Aorta (tissue), 5 donors: Measurements from ENCODE around the gene NWD2. TPM values are rescaled to one million over a fixed set of nuclear protein-coding genes. Genes with fewer than 3 reads are reported as not detected.

Experiments
- ATAC-seq: fragments of 200-7000 bp; cut with Tn5 transposase; one replicate; pipeline ENCODE4 v1.9.1; 2022; ENCODE audit warnings: moderate library complexity; ENCODE audit not compliant: low FRiP score
- DNase-seq, 2 donors: peaks; one replicate each; pipeline ENCODE4 v3.0.0-alpha.2; 2020
- H3K27ac ChIP-seq, 2 donors: one replicate each; pipeline ENCODE4 v1.5.1; 2013; ENCODE audit warnings: low read length in 2 of 2, mild to moderate bottlenecking in 2 of 2, moderate library complexity in 2 of 2, control low read depth in 1 of 2, inconsistent platforms in 1 of 2, low read depth in 1 of 2
- H3K27me3 ChIP-seq, 2 donors: one replicate each; pipeline ENCODE4 v1.6.1; 2013; ENCODE audit warnings: control low read depth in 1 of 2, low read length in 1 of 2, mild to moderate bottlenecking in 1 of 2, moderate library complexity in 1 of 2; ENCODE audit not compliant: insufficient read depth in 2 of 2, control insufficient read depth in 1 of 2
- H3K36me3 ChIP-seq, 2 donors: one replicate each; pipeline ENCODE4 v1.6.1; 2013; ENCODE audit warnings: control low read depth in 1 of 2, low read length in 1 of 2, mild to moderate bottlenecking in 1 of 2; ENCODE audit not compliant: insufficient read depth in 2 of 2, control insufficient read depth in 1 of 2
- H3K4me1 ChIP-seq, 2 donors: one replicate each; pipeline ENCODE4 v1.6.1; 2013; ENCODE audit warnings: low read length in 2 of 2, control low read depth in 1 of 2, mild to moderate bottlenecking in 1 of 2, moderate library complexity in 1 of 2; ENCODE audit not compliant: insufficient read depth in 2 of 2, control insufficient read depth in 1 of 2
- H3K4me3 ChIP-seq, 2 donors: one replicate each; pipeline ENCODE4 v1.5.1; 2013; ENCODE audit warnings: low read length in 2 of 2, control low read depth in 1 of 2, mild to moderate bottlenecking in 1 of 2
- H3K9me3 ChIP-seq: one replicate; pipeline ENCODE4 v1.6.1; 2013; ENCODE audit warnings: mild to moderate bottlenecking, low read length; ENCODE audit not compliant: control insufficient read depth
- WGBS, 2 donors: extraction: QIAGEN DNeasy Blood & Tissue Kit; methylation state at CpG; one replicate each; pipeline ENCODE4 v1.1.7; 2013; 5-methylcytosine and 5-hydroxymethylcytosine counted together
- intact Hi-C, 2 donors: fragments of 100-400 bp; cut with DNase I; formaldehyde crosslinking; loops; one replicate each; pipeline versions ENCODE4 v1.14.2 to v1.15.0; 2022
- polyA plus RNA-seq, 2 donors: library from polyadenylated mRNA; stranded (reverse); fragments of 200-250 nt; gene quantifications; one replicate each; pipeline ENCODE4 v1.2.3, GENCODE V29; 2013
- total RNA-seq, 2 donors: library from RNA; stranded (reverse); fragmentation: NEBNext Ultra II Directional; extraction: Animal tissue kit (Norgen Biotek cat#: 25700); gene quantifications; one replicate each; pipeline ENCODE4 v1.2.1, GENCODE V29; 2021
- donor health status: healthy with polysubstance abuse.
- donor health status: Bipolar disorder and iron deficiency.
- donor health status: DM: no; HTN: no; CAD: no.
- donor health status: DM: no; HTN: no; CAD: no.
- donor health status: DM: yes; HTN: yes; CAD: no.

The NWD2 gene
- total and polyA plus RNA-seq, 4 donors: 0.13 TPM; not detected in 3

GRCh38 chr4:37258221-37258620 is 13.7 kb downstream of the NWD2 start:
- Histone ChIP-seq H3K9me3 (no peaks in the 10 kb centered on the region), H3K4me1 (no peaks in the 10 kb centered on the region), H3K4me3 (no peak overlapping the region), H3K36me3 (no peaks in the 10 kb centered on the region), H3K27me3 (no peaks in the 10 kb centered on the region), H3K27ac (no peak overlapping the region)
- 59 to 65% methylated on average over 1 of the region's 1 CpG for WGBS, 2 donors
- DNase-seq: no peak
- intact Hi-C loops: no loop called here
- ATAC-seq: no peak

GRCh38 chr4:37268319-37268718 is 23.8 kb downstream of the NWD2 start:
- Histone ChIP-seq H3K27ac (no peak overlapping the region), H3K4me3 (no peak overlapping the region), H3K36me3 (no peaks in the 10 kb centered on the region), H3K9me3 (no peaks in the 10 kb centered on the region), H3K4me1 (no peaks in the 10 kb centered on the region), H3K27me3 (no peaks in the 10 kb centered on the region)
- ATAC-seq (no peak), DNase-seq (no peak)
- intact Hi-C loops: no loop called here
- 60% methylated on average over 3 of the region's 3 CpGs for WGBS, 2 donors

- H3K27ac ChIP-seq: no peak overlapping the region
- peaks cover 2% of the 10 kb centered on the region for H3K9me3 ChIP-seq
- no peaks in the 10 kb centered on the region for H3K36me3 ChIP-seq
- ATAC-seq: no peak
- H3K27me3 ChIP-seq: no peaks in the 10 kb centered on the region
- DNase-seq: no peak
- WGBS, 2 donors: 83 to 86% methylated on average over 1 of the region's 1 CpG
- H3K4me1 ChIP-seq: no peaks in the 10 kb centered on the region
- intact Hi-C loops: no loop called here
- no peak overlapping the region for H3K4me3 ChIP-seq
Observed at GRCh38 chr4:37279121-37279520, 34.6 kb downstream of the NWD2 start.

GRCh38 chr4:37279894-37280592 is 35.5 kb downstream of the NWD2 start:
- no peak for DNase-seq
- no peak overlapping the region for H3K27ac ChIP-seq
- ATAC-seq: no peak
- no peak overlapping the region for H3K4me3 ChIP-seq
- no peaks in the 10 kb centered on the region for H3K27me3 ChIP-seq
- 71 to 72% methylated on average over 6 of the region's 6 CpGs for WGBS, 2 donors
- peaks cover 2% of the 10 kb centered on the region for H3K9me3 ChIP-seq
- intact Hi-C loops: no loop called here
- H3K4me1 ChIP-seq: no peaks in the 10 kb centered on the region
- H3K36me3 ChIP-seq: no peaks in the 10 kb centered on the region

- Histone ChIP-seq H3K4me3 (no peak overlapping the region), H3K4me1 (no peaks in the 10 kb centered on the region), H3K27ac (no peak overlapping the region), H3K27me3 (no peaks in the 10 kb centered on the region), H3K36me3 (no peaks in the 10 kb centered on the region), H3K9me3 (no peaks in the 10 kb centered on the region)
- DNase-seq (no peak), ATAC-seq (no peak)
- intact Hi-C loops: no loop called here
- WGBS, 2 donors: 74% methylated on average over 1 of the region's 1 CpG
Observed at GRCh38 chr4:37299468-37299867, 54.9 kb downstream of the NWD2 start.

GRCh38 chr4:37304612-37305011 is 60.1 kb downstream of the NWD2 start:
- H3K4me1 ChIP-seq: no peaks in the 10 kb centered on the region
- ATAC-seq (no peak), DNase-seq (no peak)
- 81 to 82% methylated on average over 6 of the region's 6 CpGs for WGBS, 2 donors
- intact Hi-C loops: no loop called here
- no peaks in the 10 kb centered on the region for H3K27me3 ChIP-seq
- H3K27ac ChIP-seq: no peak overlapping the region
- no peak overlapping the region for H3K4me3 ChIP-seq
- peaks cover under 1% of the 10 kb centered on the region for H3K9me3 ChIP-seq
- H3K36me3 ChIP-seq: no peaks in the 10 kb centered on the region

GRCh38 chr4:37305984-37306383 is 61.4 kb downstream of the NWD2 start:
- ATAC-seq: no peak
- DNase-seq: no peak
- H3K27me3 ChIP-seq: no peaks in the 10 kb centered on the region
- 68 to 73% methylated on average over 1 of the region's 1 CpG for WGBS, 2 donors
- no peak overlapping the region for H3K27ac ChIP-seq
- H3K36me3 ChIP-seq: no peaks in the 10 kb centered on the region
- intact Hi-C loops: no loop called here
- H3K4me1 ChIP-seq: no peaks in the 10 kb centered on the region
- H3K9me3 ChIP-seq: peaks cover 1% of the 10 kb centered on the region
- no peak overlapping the region for H3K4me3 ChIP-seq

- WGBS, 2 donors: 20 to 45% methylated on average over 3 of the region's 3 CpGs
- no peaks in the 10 kb centered on the region for H3K36me3 ChIP-seq
Observed at GRCh38 chr4:37317104-37317643, 72.6 kb downstream of the NWD2 start.

GRCh38 chr4:37320513-37321235 is 76.1 kb downstream of the NWD2 start:
- intact Hi-C loops: no loop called here
- H3K4me3 ChIP-seq: no peak overlapping the region
- H3K36me3 ChIP-seq: no peaks in the 10 kb centered on the region
- WGBS, 2 donors: 39 to 50% methylated on average over 5 of the region's 5 CpGs
- no peaks in the 10 kb centered on the region for H3K9me3 ChIP-seq
- no peak overlapping the region for H3K27ac ChIP-seq
- ATAC-seq (no peak), DNase-seq (no peak)
- H3K27me3 ChIP-seq: no peaks in the 10 kb centered on the region
- no peaks in the 10 kb centered on the region for H3K4me1 ChIP-seq

More at GRCh38 chr4:37317104-37317643, 72.6 kb downstream of the NWD2 start:
- no peaks in the 10 kb centered on the region for H3K9me3 ChIP-seq
- no peak overlapping the region for H3K4me3 ChIP-seq
- ATAC-seq: no peak
- no peak overlapping the region for H3K27ac ChIP-seq
- H3K4me1 ChIP-seq: no peaks in the 10 kb centered on the region
- intact Hi-C loops: no loop called here
- H3K27me3 ChIP-seq: no peaks in the 10 kb centered on the region
- no peak for DNase-seq
